GM03348 (cell line): ENCODE measurements around the gene HOXD8.
A peak's percentile ranks its signal among the peaks of the same experiment; 100 is the strongest.

Experiments
- DNase-seq: peaks from one replicate; pipeline ENCODE4 v3.0.0; 2012; ENCODE audit warnings: low spot score

HOXD8 gene

DNA sequence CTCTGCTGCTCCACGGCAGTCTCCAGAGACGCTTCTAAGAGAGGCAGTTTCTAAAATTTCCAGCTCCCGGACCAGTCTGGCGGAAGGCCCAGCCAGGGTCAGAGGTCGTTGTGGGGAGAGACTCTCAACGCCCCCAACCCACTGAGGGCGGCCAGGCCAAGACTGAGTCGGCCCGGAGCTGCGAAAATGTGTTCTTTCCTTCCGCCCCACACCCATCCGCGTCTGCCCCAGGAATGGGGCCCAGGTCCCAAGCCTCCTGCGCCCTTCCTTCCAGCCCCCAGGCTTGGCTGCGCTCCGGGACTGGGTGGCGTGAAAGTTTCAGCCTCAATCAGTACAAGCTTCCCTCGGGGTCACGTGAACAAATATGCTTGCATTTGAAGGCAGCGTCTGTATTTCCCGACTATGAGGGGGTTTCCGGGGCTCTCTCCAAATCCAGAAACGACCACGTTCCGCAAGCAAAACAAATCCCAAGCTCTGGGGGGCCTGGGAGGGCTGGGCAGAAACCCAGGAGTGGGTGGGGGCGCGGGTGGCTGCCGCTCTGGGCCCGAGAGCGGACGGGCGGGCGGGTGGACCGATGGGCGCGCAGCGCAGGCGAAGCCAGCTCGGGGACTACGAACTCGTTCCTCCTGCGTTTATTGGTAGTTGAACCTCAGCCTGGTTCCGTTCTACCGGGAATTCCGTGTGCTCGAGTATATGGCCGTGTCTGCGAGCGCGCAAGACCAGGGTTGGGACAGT is 30.9 kb downstream of the HOXD8 start:
- no peak for DNase-seq

DNA sequence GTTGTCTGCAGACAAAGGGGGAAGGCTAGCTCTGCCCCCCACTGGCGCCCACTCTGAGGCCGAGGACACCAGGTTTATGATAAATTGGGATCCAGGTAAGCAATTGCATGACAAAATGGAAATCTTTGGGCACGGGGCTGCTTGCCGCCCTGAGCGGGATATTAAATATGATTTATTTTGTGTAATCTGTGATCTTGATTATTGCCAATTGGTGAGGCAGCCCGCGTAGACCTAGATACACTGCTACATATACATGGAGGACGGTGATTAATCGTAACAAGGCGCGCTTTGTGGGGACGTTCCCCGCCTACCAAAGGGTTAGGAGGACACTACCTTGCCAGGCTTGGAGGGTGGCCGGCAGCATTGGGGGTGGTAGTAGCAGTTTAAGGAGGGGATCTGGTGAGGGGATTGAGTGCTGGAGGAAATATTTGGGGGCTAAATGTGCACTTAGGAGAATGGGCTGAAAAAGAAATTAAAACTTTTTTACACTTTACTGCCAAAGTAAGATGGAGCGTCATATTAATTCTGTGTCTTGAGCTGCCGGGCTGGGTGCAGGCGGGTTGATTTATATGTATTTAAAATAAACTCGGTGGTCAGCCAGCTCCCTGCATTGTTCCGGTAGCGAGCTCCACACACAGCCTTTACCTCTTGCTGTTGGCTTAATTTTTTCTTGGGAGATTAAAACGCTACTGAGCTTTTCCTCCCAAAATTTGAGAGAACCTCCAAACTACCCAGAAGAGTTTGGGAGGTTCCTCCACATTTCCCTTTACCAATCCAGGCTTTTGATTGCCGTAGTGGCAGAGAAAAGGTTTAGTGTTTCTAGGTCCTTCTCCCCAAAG is 31.7 kb downstream of the HOXD8 start:
- no peak for DNase-seq

- peak; percentile 81 for DNase-seq
These were observed 32.5 kb downstream of the HOXD8 start for GRCh38 chr2:176161825-176162626.

GRCh38 chr2:176162911-176163671 is 33.6 kb downstream of the HOXD8 start:
- no peak for DNase-seq

- DNase-seq = no peak
These were observed 34.2 kb downstream of the HOXD8 start for GRCh38 chr2:176163672-176164056.

GRCh38 chr2:176164201-176164600 is 34.7 kb downstream of the HOXD8 start:
- DNase-seq = no peak

DNA sequence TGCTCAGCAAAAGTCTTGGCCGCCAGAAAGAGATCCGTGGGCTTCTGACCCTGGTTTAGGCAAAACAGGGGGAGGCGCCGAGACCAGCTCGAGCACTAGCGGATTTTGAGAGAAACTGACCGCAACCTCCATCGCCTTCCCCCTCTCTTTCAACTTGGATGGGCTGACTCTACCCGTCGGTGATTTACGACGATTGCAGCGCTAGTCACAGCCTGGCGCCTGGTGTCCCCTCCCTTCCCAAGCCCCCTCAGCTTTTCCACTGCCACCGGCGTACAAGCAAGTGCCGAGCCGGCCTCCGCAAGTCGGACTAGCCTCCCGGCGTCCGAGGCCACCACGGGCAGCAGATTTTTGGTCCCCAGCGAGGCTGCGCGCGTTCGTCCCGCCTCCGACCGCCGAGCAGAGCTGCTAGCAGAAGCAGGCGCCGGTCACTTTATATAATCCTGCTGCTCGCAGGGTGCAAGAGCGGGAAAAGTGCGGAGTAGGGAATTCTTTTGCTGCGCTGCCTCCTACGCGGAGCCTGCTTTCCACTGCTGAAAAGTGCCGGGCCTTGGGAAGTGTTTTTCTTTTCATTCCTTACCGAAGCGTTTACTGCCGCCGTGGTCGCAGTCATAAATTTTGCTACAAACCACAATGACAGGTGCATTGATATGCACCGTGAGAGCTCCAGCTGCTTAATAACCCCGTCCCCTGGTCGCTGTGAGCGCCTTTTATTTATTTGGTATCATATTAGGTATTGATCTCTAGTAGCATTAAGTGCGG is 35.3 kb downstream of the HOXD8 start:
- DNase-seq = no peak

DNA sequence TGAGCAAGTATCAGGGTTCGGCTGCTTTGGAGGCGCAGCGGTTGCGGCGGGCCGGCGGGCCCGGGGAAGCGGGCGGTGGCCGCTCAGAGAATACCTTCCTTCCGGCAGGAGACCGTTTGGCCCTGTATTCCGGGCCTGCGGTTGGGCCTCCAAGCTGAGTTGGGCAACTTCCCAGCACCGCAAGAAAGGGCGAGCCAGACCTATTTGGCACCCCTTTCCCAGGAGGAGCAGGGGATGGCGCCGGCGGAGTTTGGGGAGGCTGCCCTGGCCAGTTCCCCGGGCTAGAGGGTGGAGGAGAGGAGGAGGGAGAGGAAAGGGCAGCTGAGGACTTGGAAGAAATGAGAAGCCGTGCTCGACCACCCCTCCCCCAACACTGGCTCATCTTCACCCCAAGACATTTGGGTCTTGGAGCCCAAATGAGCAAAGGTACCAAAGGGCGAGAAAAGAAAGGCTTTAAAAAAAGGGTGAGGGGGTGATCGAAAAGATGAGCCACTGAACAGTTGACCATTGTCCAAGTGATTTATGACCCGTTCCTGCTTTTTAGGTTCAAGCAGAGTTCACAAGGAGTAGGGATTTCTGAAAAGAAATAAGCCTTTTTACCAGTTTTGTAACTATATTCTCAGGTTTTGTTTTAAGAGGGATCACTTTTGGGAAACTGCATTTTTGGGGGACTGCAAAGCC is 36.0 kb downstream of the HOXD8 start:
- DNase-seq = no peak

- no peak for DNase-seq
These were observed 36.8 kb downstream of the HOXD8 start for GRCh38 chr2:176166272-176166671.

DNA sequence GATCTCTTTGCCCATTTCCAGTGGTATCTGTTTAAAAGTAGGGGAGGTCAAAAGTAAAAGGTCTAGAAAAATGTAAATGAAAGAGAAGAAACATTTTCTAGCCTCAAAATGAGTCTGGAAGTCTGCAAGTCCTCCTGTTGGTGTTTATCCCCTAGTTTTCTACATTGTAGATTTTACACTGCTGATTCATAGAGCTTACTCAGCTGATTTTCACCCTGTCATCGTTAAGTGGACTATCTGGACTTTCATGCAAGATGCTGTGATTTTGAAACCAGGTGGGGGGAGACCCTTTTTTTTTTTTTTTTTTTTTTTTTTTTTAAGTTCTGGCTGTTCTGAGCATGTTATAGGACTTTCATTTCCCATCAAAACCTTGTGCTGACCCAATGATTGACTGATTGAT is 37.9 kb downstream of the HOXD8 start:
- no peak for DNase-seq

DNA sequence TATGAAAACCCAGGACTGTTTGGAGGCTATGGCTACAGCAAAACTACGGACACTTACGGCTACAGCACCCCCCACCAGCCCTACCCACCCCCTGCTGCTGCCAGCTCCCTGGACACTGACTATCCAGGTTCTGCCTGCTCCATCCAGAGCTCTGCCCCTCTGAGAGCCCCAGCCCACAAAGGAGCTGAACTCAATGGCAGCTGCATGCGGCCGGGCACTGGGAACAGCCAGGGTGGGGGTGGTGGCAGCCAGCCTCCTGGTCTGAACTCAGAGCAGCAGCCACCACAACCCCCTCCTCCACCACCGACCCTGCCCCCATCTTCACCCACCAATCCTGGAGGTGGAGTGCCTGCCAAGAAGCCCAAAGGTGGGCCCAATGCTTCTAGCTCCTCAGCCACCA is 39.7 kb downstream of the HOXD8 start:
- no peak for DNase-seq

GRCh38 chr2:176169711-176170110 is 40.2 kb downstream of the HOXD8 start:
- DNase-seq = no peak

DNA sequence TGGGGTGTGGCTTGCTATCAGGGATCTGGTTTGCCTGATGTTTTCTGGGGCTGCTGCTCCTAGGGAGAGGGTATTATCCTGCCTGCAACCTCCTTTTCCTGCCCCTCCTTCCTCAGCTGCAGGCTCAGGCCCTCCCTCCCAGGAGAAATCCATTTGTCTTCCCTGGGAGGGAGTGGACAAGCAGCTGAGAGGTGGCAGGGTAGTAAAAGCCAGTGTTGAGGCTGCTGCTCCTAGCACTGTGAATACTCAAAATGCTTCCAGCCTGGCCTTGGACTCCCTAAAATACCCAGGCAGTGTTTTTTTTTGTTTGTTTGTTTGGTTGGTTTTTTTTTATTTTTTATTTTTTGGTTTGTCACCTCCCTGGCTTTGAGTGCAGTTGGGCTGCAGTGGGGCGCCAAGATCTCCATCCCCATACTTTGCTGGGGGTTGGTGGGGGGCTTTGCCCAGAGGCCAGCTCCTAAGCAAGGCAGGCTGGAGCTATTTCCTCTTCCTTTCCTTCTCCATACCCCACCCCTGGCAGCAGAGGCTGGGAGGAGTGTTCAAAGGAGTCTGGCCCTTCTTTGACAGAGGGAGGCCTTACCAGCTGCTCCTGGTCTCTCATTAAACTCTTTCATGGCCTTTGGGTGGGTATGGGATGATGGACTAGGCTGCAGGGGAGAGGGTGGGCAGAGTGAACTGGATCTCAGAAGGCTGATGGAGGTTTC is 41.2 kb downstream of the HOXD8 start:
- no peak for DNase-seq

- no peak for DNase-seq
These were observed 42.0 kb downstream of the HOXD8 start for GRCh38 chr2:176171351-176172006.

DNA sequence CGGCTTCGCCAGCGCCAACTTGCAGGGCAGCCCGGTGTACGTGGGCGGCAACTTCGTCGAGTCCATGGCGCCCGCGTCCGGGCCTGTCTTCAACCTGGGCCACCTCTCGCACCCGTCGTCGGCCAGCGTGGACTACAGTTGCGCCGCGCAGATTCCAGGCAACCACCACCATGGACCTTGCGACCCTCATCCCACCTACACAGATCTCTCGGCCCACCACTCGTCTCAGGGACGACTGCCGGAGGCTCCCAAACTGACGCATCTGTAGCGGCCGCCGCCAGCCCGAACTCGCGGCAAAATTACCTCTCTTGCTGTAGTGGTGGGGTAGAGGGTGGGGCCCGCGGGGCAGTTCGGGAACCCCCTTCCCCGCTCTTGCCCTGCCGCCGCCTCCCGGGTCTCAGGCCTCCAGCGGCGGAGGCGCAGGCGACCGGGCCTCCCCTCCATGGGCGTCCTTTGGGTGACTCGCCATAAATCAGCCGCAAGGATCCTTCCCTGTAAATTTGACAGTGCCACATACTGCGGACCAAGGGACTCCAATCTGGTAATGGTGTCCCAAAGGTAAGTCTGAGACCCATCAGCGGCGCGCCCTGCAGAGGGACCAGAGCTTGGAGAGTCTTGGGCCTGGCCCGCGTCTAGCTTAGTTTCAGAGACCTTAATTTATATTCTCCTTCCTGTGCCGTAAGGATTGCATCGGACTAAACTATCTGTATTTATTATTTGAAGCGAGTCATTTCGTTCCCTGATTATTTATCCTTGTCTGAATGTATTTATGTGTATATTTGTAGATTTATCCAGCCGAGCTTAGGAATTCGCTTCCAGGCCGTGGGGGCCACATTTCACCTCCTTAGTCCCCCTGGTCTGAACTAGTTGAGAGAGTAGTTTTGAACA is 42.7 kb downstream of the HOXD8 start:
- no peak for DNase-seq

DNA sequence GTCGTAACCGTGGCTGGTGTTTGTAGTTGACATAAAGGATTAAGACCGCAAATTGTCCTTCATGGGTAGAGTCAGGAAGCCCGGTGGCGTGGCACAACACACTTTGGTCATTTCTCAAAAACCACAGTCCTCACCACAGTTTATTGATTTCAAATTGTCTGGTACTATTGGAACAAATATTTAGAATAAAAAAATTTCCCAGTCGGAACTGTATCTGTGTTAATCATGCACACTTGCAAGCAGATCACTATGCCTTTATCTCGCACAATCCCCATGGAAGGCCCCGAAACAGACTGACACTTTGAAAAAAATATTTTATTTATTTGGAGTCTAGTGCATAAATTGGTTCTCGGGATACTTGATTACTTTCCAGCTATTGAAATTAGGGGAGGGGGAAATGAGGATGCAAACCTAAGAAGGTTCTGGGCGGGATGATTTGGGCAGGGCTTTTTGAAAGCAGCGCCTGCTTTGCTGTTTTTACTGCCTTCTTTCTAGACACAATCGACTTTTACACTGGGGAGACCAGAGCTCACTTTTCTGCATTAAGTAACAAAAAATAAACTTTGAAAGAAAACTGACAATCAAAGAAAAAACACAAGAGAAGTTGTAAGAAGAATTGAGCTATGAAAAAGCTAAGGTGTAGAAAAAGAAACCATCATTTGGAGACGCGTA is 43.5 kb downstream of the HOXD8 start:
- no peak for DNase-seq

DNA sequence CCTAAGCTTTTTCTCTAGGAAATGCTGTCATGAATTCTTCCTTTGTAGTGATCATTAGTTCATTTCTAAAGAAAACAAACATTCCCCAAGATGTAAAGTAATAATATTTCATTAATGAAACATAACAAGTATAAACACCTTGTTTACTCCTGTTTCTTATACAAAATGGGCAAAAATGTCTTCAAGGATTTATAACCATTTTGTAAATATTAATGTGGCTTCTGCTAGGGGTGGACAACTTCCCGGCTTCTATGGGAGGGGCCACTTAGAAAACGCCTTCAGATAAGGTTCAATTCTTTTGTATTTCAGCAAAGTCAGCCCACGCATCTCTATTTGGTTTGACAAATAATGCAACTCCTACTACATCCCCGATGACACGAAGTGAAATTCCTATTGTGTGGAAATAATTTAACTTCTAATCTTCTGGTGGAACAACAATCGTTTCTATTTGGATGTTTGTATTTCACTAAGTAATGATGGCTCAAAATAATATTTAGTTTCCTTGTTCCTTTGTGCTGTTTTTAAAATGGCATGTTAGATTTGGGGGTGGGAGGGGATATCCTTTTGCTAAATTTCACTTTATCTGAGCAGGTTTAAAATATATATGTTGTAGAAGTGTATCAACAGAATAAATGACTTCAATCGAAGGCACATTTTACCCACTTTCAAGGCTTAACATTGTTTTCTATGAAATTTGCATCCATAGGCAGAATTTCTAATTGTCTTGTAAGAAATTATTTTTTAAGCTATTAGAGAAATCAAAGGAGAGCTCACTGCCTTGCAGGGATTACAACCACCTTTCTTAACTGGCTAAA is 44.3 kb downstream of the HOXD8 start:
- DNase-seq = no peak
